HepG2 (cell line): ENCODE data around the gene ILRUN. TPM values are rescaled to one million over a fixed set of nuclear protein-coding genes. Genes with fewer than 3 reads are reported as not detected.
A peak's percentile ranks its signal among the peaks of the same experiment; 100 is the strongest.

Source experiments
- AHR ChIP-seq: IDR thresholded peaks from 2 replicates; pipeline ENCODE4 v1.6.1; 2018; ENCODE audit warnings: missing genetic modification reagents, missing compliant biosample characterization
- BHLHE40 ChIP-seq: IDR thresholded peaks from 2 replicates; pipeline ENCODE4 v1.6.1; 2011; ENCODE audit warnings: low read length, improper control_type of control experiment
- CAMTA2 ChIP-seq: sonication (generic); formaldehyde crosslinking; IDR thresholded peaks from 2 replicates; pipeline ENCODE4 v1.4.0; 2020; ENCODE audit warnings: mild to moderate bottlenecking, missing genetic modification reagents, borderline replicate concordance
- CBFB ChIP-seq: sonication (generic); formaldehyde crosslinking; IDR thresholded peaks from 2 replicates; pipeline ENCODE4 v1.4.0; 2020; ENCODE audit warnings: missing genetic modification reagents
- DR1 ChIP-seq: sonication (generic); formaldehyde crosslinking; IDR thresholded peaks from 2 replicates; pipeline ENCODE4 v1.8.0; 2021; ENCODE audit warnings: mild to moderate bottlenecking, missing genetic modification reagents, inconsistent platforms
- EEA1 ChIP-seq: sonication (generic); formaldehyde crosslinking; IDR thresholded peaks from 2 replicates; pipeline ENCODE4 v1.5.1; 2020; ENCODE audit warnings: mild to moderate bottlenecking, missing genetic modification reagents, borderline replicate concordance
- FOXK1 ChIP-seq: sonication (generic); formaldehyde crosslinking; IDR thresholded peaks from 2 replicates; pipeline ENCODE4 v1.4.0; 2020; ENCODE audit warnings: low read depth, missing genetic modification reagents, borderline replicate concordance
- HOXA5 ChIP-seq: sonication (generic); formaldehyde crosslinking; IDR thresholded peaks from 2 replicates; pipeline ENCODE4 v1.4.0; 2020; ENCODE audit warnings: missing genetic modification reagents
- KDM5B ChIP-seq: sonication (generic); formaldehyde crosslinking; IDR thresholded peaks from 2 replicates; pipeline ENCODE4 v1.4.0; 2020; ENCODE audit warnings: missing genetic modification reagents, mild to moderate bottlenecking, borderline replicate concordance
- MEIS2 ChIP-seq: sonication (generic); formaldehyde crosslinking; IDR thresholded peaks from 2 replicates; pipeline ENCODE4 v1.9.0; 2021; ENCODE audit warnings: mild to moderate bottlenecking, missing genetic modification reagents
- MXI1 ChIP-seq: IDR thresholded peaks from 3 replicates; pipeline ENCODE4 v1.6.1; 2012; ENCODE audit warnings: low read depth, low read length, inconsistent platforms, borderline replicate concordance
- NCOR1 ChIP-seq: fragments of 200-600 bp; sonication (generic); IDR thresholded peaks from 2 replicates; pipeline ENCODE4 v1.7.0; 2017; ENCODE audit warnings: antibody characterized with exemption, low read length, borderline replicate concordance
- NR1H2 ChIP-seq: sonication (generic); formaldehyde crosslinking; IDR thresholded peaks from 2 replicates; pipeline ENCODE4 v1.8.1; 2022; ENCODE audit warnings: low read depth, missing genetic modification reagents, borderline replicate concordance
- RELA ChIP-seq: sonication (generic); formaldehyde crosslinking; IDR thresholded peaks from 2 replicates; pipeline ENCODE4 v1.4.0; 2020; ENCODE audit warnings: missing genetic modification reagents
- SALL1 ChIP-seq: sonication (generic); formaldehyde crosslinking; IDR thresholded peaks from 2 replicates; pipeline ENCODE4 v1.8.0; 2022; ENCODE audit warnings: mild to moderate bottlenecking, missing genetic modification reagents
- SOX13 ChIP-seq, 3 experiments: fragments of 450-650 bp in 1 of 3; sonication (generic) in 1 of 3; formaldehyde crosslinking in 1 of 3; IDR thresholded peaks in 2 of 3; conservative IDR thresholded peaks in 1 of 3; 2 replicates each; pipeline versions ENCODE4 v1.5.0 to v1.6.1; 2016 to 2020; ENCODE audit warnings: antibody characterized with exemption in 1 of 3, mild to moderate bottlenecking in 1 of 3, missing compliant biosample characterization in 1 of 3, missing genetic modification reagents in 1 of 3, moderate library complexity in 1 of 3
- TEAD2 ChIP-seq: sonication (generic); formaldehyde crosslinking; IDR thresholded peaks from 2 replicates; pipeline ENCODE4 v1.9.0; 2021; ENCODE audit warnings: missing genetic modification reagents
- THYN1 ChIP-seq: sonication (generic); formaldehyde crosslinking; IDR thresholded peaks from 2 replicates; pipeline ENCODE4 v1.8.1; 2023; ENCODE audit warnings: low read depth, mild to moderate bottlenecking, moderate library complexity, missing genetic modification reagents, borderline replicate concordance
- ZNF768 ChIP-seq: sonication (generic); formaldehyde crosslinking; IDR thresholded peaks from 2 replicates; pipeline ENCODE4 v1.4.0; 2020; ENCODE audit warnings: missing genetic modification reagents
- ZNF773 ChIP-seq: sonication (generic); formaldehyde crosslinking; IDR thresholded peaks from 2 replicates; pipeline ENCODE4 v1.4.0; 2020; ENCODE audit warnings: missing genetic modification reagents, borderline replicate concordance
- ZSCAN22 ChIP-seq: sonication (generic); formaldehyde crosslinking; IDR thresholded peaks from 2 replicates; pipeline ENCODE4 v1.4.0; 2020; ENCODE audit warnings: mild to moderate bottlenecking, missing genetic modification reagents
- ZSCAN30 ChIP-seq: sonication (generic); formaldehyde crosslinking; IDR thresholded peaks from 2 replicates; pipeline ENCODE4 v1.5.0; 2020; ENCODE audit warnings: mild to moderate bottlenecking, missing genetic modification reagents
- polyA plus RNA-seq, 8 experiments: library from polyadenylated mRNA; depleted of rRNA in 3 of 8; stranded (reverse) in 7 of 8; unstranded in 1 of 8; fragments of >200 nt; fragmentation: Illumina TruSeq in 4 of 8; extraction: Trizol in 4 of 8; gene quantifications; 2 replicates each; pipeline versions ENCODE4 v1.2.1 to v1.2.3, GENCODE V29; 2011 to 2016; ENCODE audit warnings: low read depth in 4 of 8, missing spikeins in 1 of 8, mixed read lengths in 1 of 8; ENCODE audit not compliant: insufficient read depth in 1 of 8
- total RNA-seq, 5 experiments: library from RNA; depleted of rRNA; stranded (reverse); fragments of >200 nt; fragmentation: Illumina TruSeq; extraction: Trizol; gene quantifications; 2 replicates each; pipeline ENCODE4 v1.2.3, GENCODE V29; 2016; ENCODE audit warnings: low read depth in 1 of 5
- TF ChIP-seq, protein P1 (sequence below): sonication (generic); formaldehyde crosslinking; IDR thresholded peaks from 2 replicates; pipeline ENCODE4 v1.4.0; 2020; ENCODE audit warnings: missing genetic modification reagents, low read depth, mild to moderate bottlenecking, borderline replicate concordance
- TF ChIP-seq, protein P2 (sequence below): sonication (generic); formaldehyde crosslinking; IDR thresholded peaks from 2 replicates; pipeline ENCODE4 v1.8.0; 2022; ENCODE audit warnings: missing genetic modification reagents, mild to moderate bottlenecking, borderline replicate concordance
- TF ChIP-seq, protein P3 (sequence below): sonication (generic); formaldehyde crosslinking; IDR thresholded peaks from 2 replicates; pipeline ENCODE4 v1.4.0; 2020; ENCODE audit warnings: missing genetic modification reagents

ILRUN gene
- total and polyA plus RNA-seq, 2 of the 13 experiments (the other 11 are each of a cell fraction or from before 2014, with no cell fraction given), result 45.5 to 66.6 TPM

- TF ChIP-seq CAMTA2 (CRISPR knock-in tag) (peak; percentile 72; the same call in 1 of the 2 replicates), KDM5B (CRISPR knock-in tag) (peak; percentile 50; the same call in 1 of the 2 replicates), DR1 (CRISPR knock-in tag) (0 out of 2 replicates have a peak, but pooled peaks have one; percentile 36), ZSCAN30 (CRISPR knock-in tag) (peak; percentile 90), NCOR1 (no peak), MEIS2 (peak; percentile 19; the same call in 1 of the 2 replicates), SOX13 (IDR thresholded peaks at IDR 0.05) (no peak), SOX13 (CRISPR knock-in tag; conservative IDR thresholded peaks at IDR 0.05 in 1 of 2, IDR thresholded peaks at IDR 0.05 in 1 of 2) (no peak), CBFB (0 out of 2 replicates have a peak, but pooled peaks have one; percentile 22), ZNF773 (CRISPR knock-in tag) (peak; percentile 77; the same call in 1 of the 2 replicates), THYN1 (CRISPR knock-in tag) (no peak), MXI1 (peak; percentile 22; the same call in 1 of the 3 replicates), AHR (CRISPR knock-in tag) (0 out of 2 replicates have a peak, but pooled peaks have one; percentile 17), ZSCAN22 (no peak; the same call in 1 of the 2 replicates), EEA1 (0 out of 2 replicates have a peak, but pooled peaks have one; percentile 34), BHLHE40 (no peak), SALL1 (CRISPR knock-in tag) (peak; percentile 43), NR1H2 (CRISPR knock-in tag) (no peak), RELA (CRISPR knock-in tag) (no peak), TEAD2 (CRISPR knock-in tag) (no peak), HOXA5 (CRISPR knock-in tag) (peak; percentile 93), FOXK1 (CRISPR knock-in tag) (0 out of 2 replicates have a peak, but pooled peaks have one; percentile 22), ZNF768 (CRISPR knock-in tag) (peak; percentile 54; the same call in 1 of the 2 replicates)
- TF ChIP-seq, protein P1, sequence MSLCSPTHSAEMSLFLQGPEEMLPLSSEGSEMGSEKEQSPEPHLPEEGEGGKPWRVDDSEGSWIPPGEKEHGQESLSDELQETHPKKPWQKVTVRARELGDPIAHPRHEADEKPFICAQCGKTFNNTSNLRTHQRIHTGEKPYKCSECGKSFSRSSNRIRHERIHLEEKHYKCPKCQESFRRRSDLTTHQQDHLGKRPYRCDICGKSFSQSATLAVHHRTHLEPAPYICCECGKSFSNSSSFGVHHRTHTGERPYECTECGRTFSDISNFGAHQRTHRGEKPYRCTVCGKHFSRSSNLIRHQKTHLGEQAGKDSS, result no peak
- TF ChIP-seq, protein P2, sequence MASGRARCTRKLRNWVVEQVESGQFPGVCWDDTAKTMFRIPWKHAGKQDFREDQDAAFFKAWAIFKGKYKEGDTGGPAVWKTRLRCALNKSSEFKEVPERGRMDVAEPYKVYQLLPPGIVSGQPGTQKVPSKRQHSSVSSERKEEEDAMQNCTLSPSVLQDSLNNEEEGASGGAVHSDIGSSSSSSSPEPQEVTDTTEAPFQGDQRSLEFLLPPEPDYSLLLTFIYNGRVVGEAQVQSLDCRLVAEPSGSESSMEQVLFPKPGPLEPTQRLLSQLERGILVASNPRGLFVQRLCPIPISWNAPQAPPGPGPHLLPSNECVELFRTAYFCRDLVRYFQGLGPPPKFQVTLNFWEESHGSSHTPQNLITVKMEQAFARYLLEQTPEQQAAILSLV (CRISPR knock-in tag), result 0 out of 2 replicates have a peak, but pooled peaks have one; percentile 15
- TF ChIP-seq, protein P3, sequence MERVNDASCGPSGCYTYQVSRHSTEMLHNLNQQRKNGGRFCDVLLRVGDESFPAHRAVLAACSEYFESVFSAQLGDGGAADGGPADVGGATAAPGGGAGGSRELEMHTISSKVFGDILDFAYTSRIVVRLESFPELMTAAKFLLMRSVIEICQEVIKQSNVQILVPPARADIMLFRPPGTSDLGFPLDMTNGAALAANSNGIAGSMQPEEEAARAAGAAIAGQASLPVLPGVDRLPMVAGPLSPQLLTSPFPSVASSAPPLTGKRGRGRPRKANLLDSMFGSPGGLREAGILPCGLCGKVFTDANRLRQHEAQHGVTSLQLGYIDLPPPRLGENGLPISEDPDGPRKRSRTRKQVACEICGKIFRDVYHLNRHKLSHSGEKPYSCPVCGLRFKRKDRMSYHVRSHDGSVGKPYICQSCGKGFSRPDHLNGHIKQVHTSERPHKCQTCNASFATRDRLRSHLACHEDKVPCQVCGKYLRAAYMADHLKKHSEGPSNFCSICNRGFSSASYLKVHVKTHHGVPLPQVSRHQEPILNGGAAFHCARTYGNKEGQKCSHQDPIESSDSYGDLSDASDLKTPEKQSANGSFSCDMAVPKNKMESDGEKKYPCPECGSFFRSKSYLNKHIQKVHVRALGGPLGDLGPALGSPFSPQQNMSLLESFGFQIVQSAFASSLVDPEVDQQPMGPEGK (CRISPR knock-in tag), result peak; percentile 56
These were observed 303 bp downstream of the ILRUN start (continued) for GRCh38 chr6:34696189-34696738.
